HEK293 (cell line): Measurements from ENCODE around the gene HERC4.
"Not testable (repeated sequence)": the region's sequence is repeated elsewhere in the genome, so short reads cannot be mapped to it uniquely, and the experiment has no call there.

ENCODE experiments used
- CTCF ChIA-PET: fragments of 350-600 bp; formaldehyde crosslinking; extraction: SDS; loops from one replicate; lab custom pipeline; 2021; ENCODE audit warnings: antibody characterized with exemption; lab: Yijun Ruan, JAX
- POLR2A ChIA-PET: fragments of 300-600 bp; formaldehyde crosslinking; extraction: SDS; loops from one replicate; lab custom pipeline; 2020; ENCODE audit warnings: antibody characterized with exemption, inconsistent platforms; lab: Yijun Ruan, JAX
- H3K27ac ChIP-seq: fragments of 200-500 bp; sonication (Bioruptor generic); 2 replicates; pipeline ENCODE4 v1.5.1; 2014; ENCODE audit warnings: low read depth, low read length, control low read depth, inconsistent platforms; ENCODE audit errors: extremely low read depth
- H3K36me3 ChIP-seq, 2 experiments: fragments of 200-500 bp in 1 of 2; sonication (Bioruptor generic) in 1 of 2; 1 replicate in 1 of 2; 2 replicates in 1 of 2; pipeline ENCODE4 v1.5.1; 2014 to 2017; ENCODE audit warnings: inconsistent platforms in 2 of 2, low read length in 2 of 2; ENCODE audit not compliant: control insufficient read depth in 2 of 2, insufficient read depth in 1 of 2
- H3K4me1 ChIP-seq: fragments of 200-500 bp; sonication (Bioruptor generic); 2 replicates; pipeline ENCODE4 v1.5.1; 2014; ENCODE audit warnings: mild to moderate bottlenecking, low read length, inconsistent platforms; ENCODE audit not compliant: control insufficient read depth, insufficient read depth
- H3K4me3 ChIP-seq: 2 replicates; pipeline ENCODE4 v1.5.1; 2011; ENCODE audit warnings: low read depth, mild to moderate bottlenecking, control low read depth, low read length, moderate library complexity
- H3K9me3 ChIP-seq: fragments of 200-500 bp; sonication (Bioruptor generic); 2 replicates; pipeline ENCODE4 v1.5.1; 2014; ENCODE audit warnings: low read depth, low read length, inconsistent platforms; ENCODE audit not compliant: control insufficient read depth, insufficient read depth
- GLI2 ChIP-seq: fragments of 450-650 bp; formaldehyde crosslinking; IDR thresholded peaks from 2 replicates; pipeline ENCODE4; 2017; ENCODE audit warnings: missing biosample characterization, missing genetic modification characterization, low read depth, borderline replicate concordance
- OVOL3 ChIP-seq: fragments of 450-650 bp; formaldehyde crosslinking; IDR thresholded peaks from 2 replicates; pipeline ENCODE4 v1.5.1; 2016; ENCODE audit warnings: missing biosample characterization, missing genetic modification characterization
- RBAK ChIP-seq: fragments of 450-650 bp; formaldehyde crosslinking; IDR thresholded peaks from 2 replicates; pipeline ENCODE4 v1.5.1; 2016; ENCODE audit warnings: missing biosample characterization, missing genetic modification characterization
- ZBTB21 ChIP-seq: fragments of 450-650 bp; formaldehyde crosslinking; IDR thresholded peaks from 2 replicates; pipeline ENCODE4 v1.5.1; 2017; ENCODE audit warnings: missing biosample characterization, missing genetic modification characterization
- ZBTB8A ChIP-seq: fragments of 450-650 bp; formaldehyde crosslinking; IDR thresholded peaks from 2 replicates; pipeline ENCODE4 v1.5.1; 2016; ENCODE audit warnings: missing biosample characterization, missing genetic modification characterization
- ZFP37 ChIP-seq: fragments of 450-650 bp; formaldehyde crosslinking; IDR thresholded peaks from 2 replicates; pipeline ENCODE4 v1.5.1; 2016; ENCODE audit warnings: missing biosample characterization, missing genetic modification characterization
- ZNF223 ChIP-seq: fragments of 450-650 bp; formaldehyde crosslinking; IDR thresholded peaks from 2 replicates; pipeline ENCODE4 v1.5.1; 2016; ENCODE audit warnings: missing biosample characterization, missing genetic modification characterization
- ZNF341 ChIP-seq: fragments of 450-650 bp; formaldehyde crosslinking; IDR thresholded peaks from 2 replicates; pipeline ENCODE4; 2016; ENCODE audit warnings: low read depth, missing biosample characterization, missing genetic modification characterization
- ZNF354C ChIP-seq: fragments of 450-650 bp; formaldehyde crosslinking; IDR thresholded peaks from 2 replicates; pipeline ENCODE4 v1.5.1; 2016; ENCODE audit warnings: missing biosample characterization, missing genetic modification characterization, low read depth, borderline replicate concordance
- ZNF394 ChIP-seq: fragments of 450-650 bp; formaldehyde crosslinking; IDR thresholded peaks from 2 replicates; pipeline ENCODE4 v1.5.1; 2016; ENCODE audit warnings: missing biosample characterization, missing genetic modification characterization, mild to moderate bottlenecking, moderate library complexity, borderline replicate concordance
- ZNF404 ChIP-seq: fragments of 450-650 bp; formaldehyde crosslinking; IDR thresholded peaks from 2 replicates; pipeline ENCODE4 v1.5.1; 2017; ENCODE audit warnings: missing biosample characterization, missing genetic modification characterization
- ZNF426 ChIP-seq: fragments of 450-650 bp; formaldehyde crosslinking; IDR thresholded peaks from 2 replicates; pipeline ENCODE4 v1.5.1; 2017; ENCODE audit warnings: missing biosample characterization, missing genetic modification characterization, mild to moderate bottlenecking, inconsistent platforms, moderate library complexity
- ZNF510 ChIP-seq: fragments of 450-650 bp; formaldehyde crosslinking; IDR thresholded peaks from 2 replicates; pipeline ENCODE4 v1.5.1; 2018; ENCODE audit warnings: mild to moderate bottlenecking, missing genetic modification characterization, missing biosample characterization; ENCODE audit not compliant: insufficient replicate concordance
- ZNF555 ChIP-seq: fragments of 450-650 bp; formaldehyde crosslinking; conservative IDR thresholded peaks from 2 replicates; pipeline ENCODE4 v1.5.1; 2017; ENCODE audit warnings: missing biosample characterization, mild to moderate bottlenecking, missing genetic modification characterization, inconsistent platforms
- ZNF623 ChIP-seq: fragments of 450-650 bp; formaldehyde crosslinking; IDR thresholded peaks from 2 replicates; pipeline ENCODE4 v1.5.1; 2016; ENCODE audit warnings: missing biosample characterization, missing genetic modification characterization
- ZNF629 ChIP-seq: fragments of 450-650 bp; formaldehyde crosslinking; IDR thresholded peaks from 2 replicates; pipeline ENCODE4 v1.5.1; 2017; ENCODE audit warnings: missing biosample characterization, missing genetic modification characterization
- ZNF654 ChIP-seq: fragments of 450-650 bp; formaldehyde crosslinking; IDR thresholded peaks from 2 replicates; pipeline ENCODE4 v1.5.1; 2016; ENCODE audit warnings: low read depth, missing biosample characterization, missing genetic modification characterization
- TF ChIP-seq, protein P1 (sequence below): fragments of 450-650 bp; formaldehyde crosslinking; conservative IDR thresholded peaks from 2 replicates; pipeline ENCODE4 v1.5.1; 2016; ENCODE audit warnings: low read depth, missing biosample characterization, missing genetic modification characterization
- TF ChIP-seq, protein P2 (sequence below): fragments of 450-650 bp; formaldehyde crosslinking; IDR thresholded peaks from 2 replicates; pipeline ENCODE4 v1.5.1; 2016; ENCODE audit warnings: missing biosample characterization, missing genetic modification characterization
- TF ChIP-seq, protein P3 (sequence below): fragments of 450-650 bp; formaldehyde crosslinking; IDR thresholded peaks from 2 replicates; pipeline ENCODE4 v1.5.1; 2016; ENCODE audit warnings: missing biosample characterization, missing genetic modification characterization

The HERC4 gene

DNA sequence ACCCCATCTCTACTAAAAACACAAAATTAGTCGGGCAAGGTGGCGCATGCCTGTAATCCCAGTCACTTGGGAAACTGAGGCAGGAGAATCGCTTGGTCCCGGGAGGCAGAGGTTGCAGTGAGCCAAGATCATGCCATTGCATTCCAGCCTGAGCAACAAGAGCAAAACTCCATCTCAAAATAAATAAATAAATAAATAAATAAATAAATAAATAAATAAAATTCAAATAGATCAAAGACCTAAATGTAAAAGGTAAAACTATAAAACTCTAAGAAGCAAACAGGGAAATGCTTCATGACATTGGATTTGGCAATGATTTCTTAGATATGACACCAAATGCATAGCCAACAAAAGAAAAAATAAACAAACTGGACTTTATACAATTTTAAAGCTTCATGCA lies 52.8 kb downstream of the HERC4 start (continued):
- TF ChIP-seq, protein P1, sequence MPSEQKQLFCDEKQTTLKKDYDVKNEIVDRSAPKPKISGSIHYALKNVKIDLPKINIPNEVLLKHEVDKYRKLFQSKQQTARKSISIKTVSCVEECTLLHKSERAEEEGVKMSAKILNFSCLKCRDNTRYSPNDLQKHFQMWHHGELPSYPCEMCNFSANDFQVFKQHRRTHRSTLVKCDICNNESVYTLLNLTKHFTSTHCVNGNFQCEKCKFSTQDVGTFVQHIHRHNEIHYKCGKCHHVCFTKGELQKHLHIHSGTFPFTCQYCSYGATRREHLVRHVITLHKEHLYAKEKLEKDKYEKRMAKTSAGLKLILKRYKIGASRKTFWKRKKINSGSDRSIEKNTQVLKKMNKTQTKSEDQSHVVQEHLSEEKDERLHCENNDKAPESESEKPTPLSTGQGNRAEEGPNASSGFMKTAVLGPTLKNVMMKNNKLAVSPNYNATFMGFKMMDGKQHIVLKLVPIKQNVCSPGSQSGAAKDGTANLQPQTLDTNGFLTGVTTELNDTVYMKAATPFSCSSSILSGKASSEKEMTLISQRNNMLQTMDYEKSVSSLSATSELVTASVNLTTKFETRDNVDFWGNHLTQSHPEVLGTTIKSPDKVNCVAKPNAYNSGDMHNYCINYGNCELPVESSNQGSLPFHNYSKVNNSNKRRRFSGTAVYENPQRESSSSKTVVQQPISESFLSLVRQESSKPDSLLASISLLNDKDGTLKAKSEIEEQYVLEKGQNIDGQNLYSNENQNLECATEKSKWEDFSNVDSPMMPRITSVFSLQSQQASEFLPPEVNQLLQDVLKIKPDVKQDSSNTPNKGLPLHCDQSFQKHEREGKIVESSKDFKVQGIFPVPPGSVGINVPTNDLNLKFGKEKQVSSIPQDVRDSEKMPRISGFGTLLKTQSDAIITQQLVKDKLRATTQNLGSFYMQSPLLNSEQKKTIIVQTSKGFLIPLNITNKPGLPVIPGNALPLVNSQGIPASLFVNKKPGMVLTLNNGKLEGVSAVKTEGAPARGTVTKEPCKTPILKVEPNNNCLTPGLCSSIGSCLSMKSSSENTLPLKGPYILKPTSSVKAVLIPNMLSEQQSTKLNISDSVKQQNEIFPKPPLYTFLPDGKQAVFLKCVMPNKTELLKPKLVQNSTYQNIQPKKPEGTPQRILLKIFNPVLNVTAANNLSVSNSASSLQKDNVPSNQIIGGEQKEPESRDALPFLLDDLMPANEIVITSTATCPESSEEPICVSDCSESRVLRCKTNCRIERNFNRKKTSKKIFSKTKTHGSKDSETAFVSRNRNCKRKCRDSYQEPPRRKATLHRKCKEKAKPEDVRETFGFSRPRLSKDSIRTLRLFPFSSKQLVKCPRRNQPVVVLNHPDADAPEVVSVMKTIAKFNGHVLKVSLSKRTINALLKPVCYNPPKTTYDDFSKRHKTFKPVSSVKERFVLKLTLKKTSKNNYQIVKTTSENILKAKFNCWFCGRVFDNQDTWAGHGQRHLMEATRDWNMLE (tag by site-specific recombination) = peak; percentile 93
- TF ChIP-seq ZNF354C (tag by site-specific recombination) (0 out of 2 replicates have a peak, but pooled peaks have one; percentile 77), ZNF629 (tag by site-specific recombination) (peak; percentile 54), RBAK (tag by site-specific recombination) (peak; percentile 49; the same call in 1 of the 2 replicates), ZNF394 (tag by site-specific recombination) (peak; percentile 96), ZNF623 (tag by site-specific recombination) (peak; percentile 82), ZNF404 (tag by site-specific recombination) (0 out of 2 replicates have a peak, but pooled peaks have one; percentile 23), GLI2 (peak; percentile 58; the same call in 1 of the 2 replicates), ZNF223 (tag by site-specific recombination) (0 out of 2 replicates have a peak, but pooled peaks have one; percentile 49), ZBTB21 (peak; percentile 62; the same call in 1 of the 2 replicates), ZBTB8A (peak; percentile 79), ZNF555 (tag by site-specific recombination) (peak; percentile 94), ZNF510 (tag by site-specific recombination) (peak; percentile 83), ZNF654 (tag by site-specific recombination) (peak; percentile 36), ZFP37 (tag by site-specific recombination) (peak; percentile 63; the same call in 1 of the 2 replicates), ZNF341 (tag by site-specific recombination) (peak; percentile 28; the same call in 1 of the 2 replicates), OVOL3 (tag by site-specific recombination) (0 out of 2 replicates have a peak, but pooled peaks have one; percentile 35), ZNF426 (peak; percentile 94)
- TF ChIP-seq, protein P2, sequence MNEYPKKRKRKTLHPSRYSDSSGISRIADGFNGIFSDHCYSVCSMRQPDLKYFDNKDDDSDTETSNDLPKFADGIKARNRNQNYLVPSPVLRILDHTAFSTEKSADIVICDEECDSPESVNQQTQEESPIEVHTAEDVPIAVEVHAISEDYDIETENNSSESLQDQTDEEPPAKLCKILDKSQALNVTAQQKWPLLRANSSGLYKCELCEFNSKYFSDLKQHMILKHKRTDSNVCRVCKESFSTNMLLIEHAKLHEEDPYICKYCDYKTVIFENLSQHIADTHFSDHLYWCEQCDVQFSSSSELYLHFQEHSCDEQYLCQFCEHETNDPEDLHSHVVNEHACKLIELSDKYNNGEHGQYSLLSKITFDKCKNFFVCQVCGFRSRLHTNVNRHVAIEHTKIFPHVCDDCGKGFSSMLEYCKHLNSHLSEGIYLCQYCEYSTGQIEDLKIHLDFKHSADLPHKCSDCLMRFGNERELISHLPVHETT (tag by site-specific recombination) = 0 out of 2 replicates have a peak, but pooled peaks have one; percentile 48
- TF ChIP-seq, protein P3, sequence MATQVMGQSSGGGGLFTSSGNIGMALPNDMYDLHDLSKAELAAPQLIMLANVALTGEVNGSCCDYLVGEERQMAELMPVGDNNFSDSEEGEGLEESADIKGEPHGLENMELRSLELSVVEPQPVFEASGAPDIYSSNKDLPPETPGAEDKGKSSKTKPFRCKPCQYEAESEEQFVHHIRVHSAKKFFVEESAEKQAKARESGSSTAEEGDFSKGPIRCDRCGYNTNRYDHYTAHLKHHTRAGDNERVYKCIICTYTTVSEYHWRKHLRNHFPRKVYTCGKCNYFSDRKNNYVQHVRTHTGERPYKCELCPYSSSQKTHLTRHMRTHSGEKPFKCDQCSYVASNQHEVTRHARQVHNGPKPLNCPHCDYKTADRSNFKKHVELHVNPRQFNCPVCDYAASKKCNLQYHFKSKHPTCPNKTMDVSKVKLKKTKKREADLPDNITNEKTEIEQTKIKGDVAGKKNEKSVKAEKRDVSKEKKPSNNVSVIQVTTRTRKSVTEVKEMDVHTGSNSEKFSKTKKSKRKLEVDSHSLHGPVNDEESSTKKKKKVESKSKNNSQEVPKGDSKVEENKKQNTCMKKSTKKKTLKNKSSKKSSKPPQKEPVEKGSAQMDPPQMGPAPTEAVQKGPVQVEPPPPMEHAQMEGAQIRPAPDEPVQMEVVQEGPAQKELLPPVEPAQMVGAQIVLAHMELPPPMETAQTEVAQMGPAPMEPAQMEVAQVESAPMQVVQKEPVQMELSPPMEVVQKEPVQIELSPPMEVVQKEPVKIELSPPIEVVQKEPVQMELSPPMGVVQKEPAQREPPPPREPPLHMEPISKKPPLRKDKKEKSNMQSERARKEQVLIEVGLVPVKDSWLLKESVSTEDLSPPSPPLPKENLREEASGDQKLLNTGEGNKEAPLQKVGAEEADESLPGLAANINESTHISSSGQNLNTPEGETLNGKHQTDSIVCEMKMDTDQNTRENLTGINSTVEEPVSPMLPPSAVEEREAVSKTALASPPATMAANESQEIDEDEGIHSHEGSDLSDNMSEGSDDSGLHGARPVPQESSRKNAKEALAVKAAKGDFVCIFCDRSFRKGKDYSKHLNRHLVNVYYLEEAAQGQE = peak; percentile 74
- TF ChIP-seq, all 188 proteins: peak for 38; not testable (repeated sequence) for 150

DNA sequence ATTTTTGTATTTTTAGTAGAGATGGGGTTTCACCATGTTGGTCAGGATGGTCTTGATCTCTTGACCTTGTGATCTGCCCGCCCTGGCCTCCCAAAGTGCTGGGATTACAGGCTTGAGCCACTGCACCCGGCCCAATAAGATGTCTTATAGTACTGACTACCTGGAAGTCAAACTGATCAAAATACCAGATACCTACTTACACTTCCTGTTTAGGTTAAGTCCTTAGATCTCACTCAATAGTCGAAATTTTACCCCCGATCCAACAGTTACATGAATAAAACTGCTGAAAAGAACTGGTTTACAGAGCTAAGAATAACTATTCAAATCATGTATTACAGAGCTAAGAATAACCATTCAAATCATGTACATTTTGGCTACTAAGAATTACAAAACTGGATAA lies 58.6 kb downstream of the HERC4 start:
- H3K9me3 ChIP-seq, POLR2A ChIA-PET, CTCF ChIA-PET, H3K4me3 ChIP-seq, H3K27ac ChIP-seq, H3K4me1 ChIP-seq: not testable (repeated sequence)
- peaks cover 0 to 28% of the 10 kb centered on the region in 2 experiments; a peak in 1 of 3 replicates for H3K36me3 ChIP-seq
